ELR (cell line): ENCODE results near the gene YWHAQ.
"Not testable (repeated sequence)": the region's sequence is repeated elsewhere in the genome, so short reads cannot be mapped to it uniquely, and the experiment has no call there.

Experiments
- DNase-seq: peaks from one replicate; pipeline ENCODE4 v3.0.0-alpha.2; 2015; ENCODE audit warnings: low read depth

The YWHAQ gene

DNA sequence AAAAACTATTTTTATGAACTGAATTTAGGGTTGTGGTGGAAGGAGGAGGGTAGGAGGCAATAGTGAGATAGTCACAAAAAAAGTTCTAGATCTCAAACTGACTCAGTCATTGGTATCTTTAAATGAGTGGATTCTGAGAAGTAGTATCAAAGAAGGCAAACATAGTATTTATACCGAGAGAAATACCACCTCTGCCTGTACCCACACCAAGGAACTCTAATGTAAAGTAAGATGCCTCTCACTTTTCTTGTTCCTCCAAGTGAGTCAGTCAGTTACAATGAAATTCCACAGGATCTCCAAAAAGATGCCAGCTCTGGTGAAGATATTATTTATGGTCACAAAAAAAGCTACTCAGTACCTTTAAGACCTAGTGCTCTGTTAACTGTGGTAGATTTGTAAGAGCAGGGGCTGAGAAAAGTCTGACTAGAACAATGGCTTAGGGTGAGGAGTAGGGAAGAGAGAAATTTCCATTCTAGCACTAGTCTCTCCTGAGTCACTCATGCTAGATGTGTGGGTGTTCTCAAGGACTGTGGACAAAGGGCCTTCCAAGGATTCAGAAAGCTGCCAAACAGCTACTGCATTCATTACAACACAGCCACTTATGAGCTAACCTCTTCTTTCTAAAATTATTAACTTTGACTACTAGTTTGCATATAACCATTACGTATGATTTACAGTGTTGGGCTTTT is 36.3 kb downstream of the YWHAQ start:
- peak; percentile 81 for DNase-seq

DNA sequence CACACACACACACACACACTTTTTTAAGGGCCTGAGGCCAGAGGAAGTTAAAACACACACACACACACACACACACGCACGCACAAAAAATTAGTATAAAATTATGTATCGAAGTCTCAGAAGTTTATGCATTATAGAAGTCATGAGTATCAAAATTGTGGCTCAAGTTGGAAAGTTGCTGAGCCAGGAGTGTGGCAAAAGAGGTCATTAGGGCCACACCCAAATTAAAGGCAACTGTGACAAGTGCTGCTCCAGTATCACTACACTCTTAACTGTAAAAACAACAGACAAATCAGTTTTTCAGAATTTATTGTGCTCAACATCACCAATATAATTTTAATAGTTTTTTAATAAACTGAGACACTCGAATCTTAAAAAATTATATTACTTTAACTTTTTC is 36.9 kb downstream of the YWHAQ start:
- DNase-seq = no peak

DNA sequence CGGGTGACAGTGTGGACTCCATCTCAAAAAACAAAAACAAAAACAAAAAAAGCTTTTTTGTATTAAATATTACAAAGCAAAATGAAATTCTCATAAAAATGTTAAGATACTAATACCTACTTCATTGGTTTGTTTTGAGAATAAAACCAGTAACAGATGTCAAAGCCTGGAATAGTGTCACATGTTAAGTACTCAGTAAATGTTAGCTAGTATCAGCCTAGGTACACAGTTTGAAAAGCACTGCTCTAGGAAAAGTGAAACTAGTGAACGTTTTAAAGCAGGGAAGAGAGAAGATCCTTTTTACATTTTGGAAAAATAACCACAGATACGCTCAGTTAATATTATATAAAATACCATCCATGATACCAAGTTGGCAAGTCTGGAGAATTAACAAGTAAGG is 38.1 kb downstream of the YWHAQ start:
- no peak for DNase-seq

DNA sequence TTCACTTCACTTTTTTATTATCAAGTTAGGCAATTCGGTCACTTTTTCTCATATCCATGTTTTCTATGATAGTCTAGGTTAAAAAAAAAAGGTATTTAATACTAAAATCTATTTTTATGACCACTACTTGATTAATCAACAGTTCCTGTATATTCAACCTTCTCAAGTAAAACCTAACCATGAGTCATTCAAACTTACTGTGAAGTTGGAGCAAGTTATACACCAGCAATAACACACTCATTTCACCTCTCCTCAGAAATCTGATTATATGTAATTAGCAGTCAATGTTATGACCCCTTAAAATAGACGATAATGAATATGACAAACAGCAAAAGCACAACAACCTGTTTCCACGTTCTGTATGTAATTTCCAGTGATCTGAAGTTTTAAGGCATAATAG is 40.2 kb downstream of the YWHAQ start:
- peak; percentile 70 for DNase-seq

DNA sequence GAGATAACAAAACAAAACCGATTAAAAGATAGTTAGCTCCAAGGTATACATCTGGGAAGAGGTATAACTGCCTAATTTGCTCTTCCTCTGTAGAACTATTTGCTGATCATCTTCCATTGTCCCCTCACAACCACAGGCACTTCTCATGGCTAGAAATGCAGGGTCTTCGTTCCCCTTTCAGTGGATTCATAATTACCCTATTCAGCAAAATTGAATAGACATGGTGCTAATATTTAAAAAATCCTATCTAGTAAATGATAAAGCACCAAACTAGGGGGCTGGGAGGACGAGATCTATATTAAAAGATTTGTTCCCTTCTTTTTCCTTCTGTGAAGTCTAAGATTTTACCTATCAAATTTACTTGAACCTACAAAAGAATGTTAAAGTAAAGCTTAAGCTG is 44.3 kb downstream of the YWHAQ start:
- no peak for DNase-seq

DNA sequence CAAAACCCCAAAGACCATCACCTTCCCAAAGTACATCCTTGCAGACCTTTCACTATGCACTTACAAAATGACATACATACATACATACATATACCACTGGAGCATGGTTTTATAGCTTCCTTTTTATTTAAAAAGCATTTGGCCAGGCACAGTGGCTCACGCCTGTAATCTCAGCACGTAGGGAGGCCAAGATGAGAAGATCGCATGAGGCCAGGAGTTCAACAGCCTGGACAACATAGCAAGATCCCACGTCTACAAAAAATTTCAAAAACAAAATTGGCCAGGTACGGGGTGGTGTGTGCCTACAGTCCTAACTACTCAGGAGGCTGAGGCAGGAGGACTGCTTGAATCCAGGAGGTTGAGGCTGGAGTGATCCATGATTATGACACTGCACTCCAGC is 45.3 kb downstream of the YWHAQ start:
- no peak for DNase-seq

DNA sequence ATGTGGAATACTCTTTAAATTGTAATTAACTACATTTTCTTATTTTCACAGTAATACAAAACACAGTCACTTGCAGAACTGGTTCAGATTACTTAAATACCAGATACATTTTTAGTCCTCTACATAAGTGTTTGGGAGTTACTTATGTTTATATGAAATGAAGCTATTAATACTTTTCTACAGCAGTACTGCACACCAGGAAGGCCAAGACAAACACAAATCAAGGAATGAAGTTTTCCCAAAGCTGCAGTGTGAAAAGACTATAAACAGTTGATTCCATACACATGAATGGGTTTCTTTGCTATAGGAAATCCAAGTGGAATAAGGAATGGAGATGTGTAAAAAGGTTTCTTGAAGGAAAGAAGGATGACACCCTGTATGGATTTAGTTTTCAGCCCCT is 45.9 kb downstream of the YWHAQ start:
- not testable (repeated sequence) for DNase-seq

DNA sequence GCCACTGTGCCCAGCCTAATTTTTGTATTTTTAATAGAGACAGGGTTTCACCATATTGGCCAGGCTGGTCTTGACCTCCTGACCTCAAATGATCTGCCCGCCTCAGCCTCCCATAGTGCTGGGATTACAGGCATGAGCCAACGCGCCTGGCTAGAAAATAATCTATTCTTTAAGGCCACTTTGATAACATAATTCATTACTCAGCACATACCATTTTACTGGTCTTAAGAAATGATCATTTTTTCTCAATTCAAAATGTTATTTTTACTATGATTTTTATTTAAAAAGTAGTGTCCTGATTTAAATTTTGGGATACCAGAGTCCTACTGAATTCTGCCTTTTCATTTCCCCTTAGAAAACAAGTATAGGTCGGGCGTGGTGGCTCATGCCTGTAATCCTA is 48.2 kb downstream of the YWHAQ start:
- DNase-seq = no peak

DNA sequence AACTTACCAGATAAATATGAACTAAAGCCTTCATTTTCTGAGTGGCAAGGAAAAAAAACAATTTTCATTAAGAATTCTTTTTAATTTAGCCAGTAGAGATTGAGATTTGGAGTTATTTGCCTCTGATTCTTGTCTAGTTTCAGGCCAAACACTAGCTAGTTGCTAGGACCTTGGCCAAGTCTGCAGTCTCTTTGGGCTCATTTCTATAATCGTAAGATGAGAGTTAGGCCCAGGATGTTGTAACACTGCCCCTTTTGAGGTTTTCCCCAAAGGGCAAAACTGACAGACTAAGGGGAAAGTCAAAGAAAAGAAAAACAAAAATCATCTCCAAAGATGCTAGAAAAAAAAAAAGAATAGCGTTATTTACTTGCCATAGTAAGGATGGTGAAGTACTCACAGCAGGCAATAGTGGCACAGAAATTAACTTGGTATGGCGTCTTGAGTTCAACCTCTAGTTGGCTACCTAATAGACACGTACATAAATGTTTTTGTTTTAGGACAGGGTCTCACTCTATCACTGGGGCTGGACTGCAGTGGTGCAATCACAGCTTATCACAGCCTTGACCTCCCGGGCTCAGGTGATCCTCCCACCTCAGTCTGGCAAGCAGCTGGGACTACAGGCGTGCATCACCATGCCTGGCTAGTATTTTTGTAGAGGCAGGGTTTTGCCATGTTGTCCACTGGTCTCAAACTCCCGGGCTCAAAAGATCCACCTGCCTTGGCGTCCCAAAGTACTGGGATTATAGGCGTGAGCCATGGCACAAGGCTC is 52.1 kb downstream of the YWHAQ start:
- DNase-seq = no peak

DNA sequence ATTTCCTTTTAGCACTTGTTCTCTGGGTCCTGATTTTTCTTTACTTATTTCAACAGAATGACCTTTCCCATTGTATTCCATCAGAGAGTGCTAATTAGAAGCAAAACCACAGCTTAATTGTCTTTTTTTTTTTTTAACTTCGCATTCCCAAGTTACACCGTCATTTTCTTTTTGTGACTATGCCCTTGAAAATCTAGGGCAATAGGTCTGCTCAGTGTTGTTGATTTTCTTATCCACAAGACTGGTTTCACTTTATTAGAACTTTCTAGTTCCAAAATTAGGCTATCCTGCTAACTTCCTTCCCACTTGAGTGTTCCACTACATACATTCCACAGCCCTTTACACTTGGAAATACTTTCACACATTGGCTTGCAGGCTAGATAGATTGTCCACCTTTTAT is 56.5 kb downstream of the YWHAQ start:
- no peak for DNase-seq

DNA sequence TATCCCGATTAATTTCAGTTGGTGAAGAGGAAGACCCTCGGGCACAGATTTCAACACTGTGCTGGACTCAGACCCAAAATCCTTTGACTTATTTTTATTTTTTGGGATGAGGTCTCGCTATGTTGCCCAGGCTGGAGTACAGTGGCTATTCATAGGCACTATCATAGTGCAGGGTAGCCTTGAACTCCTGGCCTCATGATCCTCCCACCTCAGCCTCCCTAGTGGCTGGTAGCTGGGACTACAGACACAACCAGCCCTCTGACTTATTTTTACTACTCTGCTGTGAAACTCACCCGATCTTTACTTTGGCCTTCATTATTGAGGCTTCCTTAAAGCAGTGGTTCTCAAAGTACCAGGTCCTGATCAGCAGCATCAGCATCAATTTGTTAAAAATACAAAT is 57.0 kb downstream of the YWHAQ start:
- no peak for DNase-seq

DNA sequence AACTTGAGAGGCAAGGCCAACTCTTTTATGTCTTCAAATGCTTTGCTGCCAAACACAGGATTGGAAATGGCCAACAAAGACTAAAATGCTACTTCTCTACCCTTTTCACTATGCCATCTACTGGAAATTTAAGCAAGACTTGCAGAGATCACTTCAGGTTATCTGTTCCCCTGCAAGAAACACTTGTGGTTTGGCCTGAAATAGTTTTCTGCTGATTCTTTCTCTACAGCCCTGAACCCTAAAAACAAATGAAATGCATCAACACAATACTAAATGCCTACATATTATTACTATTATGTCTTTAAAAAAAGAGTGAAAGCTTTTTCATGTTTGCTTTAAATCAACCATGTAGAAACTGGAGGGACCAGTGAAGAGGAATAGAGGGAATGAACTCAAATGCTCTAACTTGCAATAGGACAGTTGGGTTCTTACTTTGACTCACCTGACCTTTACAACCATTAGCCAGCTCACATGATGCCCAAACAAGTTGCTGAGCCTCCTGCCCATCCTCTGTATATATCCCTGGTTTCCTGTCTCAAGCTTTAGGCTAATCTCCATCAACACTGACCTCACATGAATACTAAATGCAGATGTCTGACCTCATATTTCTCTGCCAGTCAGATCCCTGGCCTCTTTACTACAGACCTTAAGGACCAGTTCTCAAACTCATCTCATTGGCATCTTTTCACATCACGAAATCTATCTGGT is 57.6 kb downstream of the YWHAQ start:
- DNase-seq = peak; percentile 64

DNA sequence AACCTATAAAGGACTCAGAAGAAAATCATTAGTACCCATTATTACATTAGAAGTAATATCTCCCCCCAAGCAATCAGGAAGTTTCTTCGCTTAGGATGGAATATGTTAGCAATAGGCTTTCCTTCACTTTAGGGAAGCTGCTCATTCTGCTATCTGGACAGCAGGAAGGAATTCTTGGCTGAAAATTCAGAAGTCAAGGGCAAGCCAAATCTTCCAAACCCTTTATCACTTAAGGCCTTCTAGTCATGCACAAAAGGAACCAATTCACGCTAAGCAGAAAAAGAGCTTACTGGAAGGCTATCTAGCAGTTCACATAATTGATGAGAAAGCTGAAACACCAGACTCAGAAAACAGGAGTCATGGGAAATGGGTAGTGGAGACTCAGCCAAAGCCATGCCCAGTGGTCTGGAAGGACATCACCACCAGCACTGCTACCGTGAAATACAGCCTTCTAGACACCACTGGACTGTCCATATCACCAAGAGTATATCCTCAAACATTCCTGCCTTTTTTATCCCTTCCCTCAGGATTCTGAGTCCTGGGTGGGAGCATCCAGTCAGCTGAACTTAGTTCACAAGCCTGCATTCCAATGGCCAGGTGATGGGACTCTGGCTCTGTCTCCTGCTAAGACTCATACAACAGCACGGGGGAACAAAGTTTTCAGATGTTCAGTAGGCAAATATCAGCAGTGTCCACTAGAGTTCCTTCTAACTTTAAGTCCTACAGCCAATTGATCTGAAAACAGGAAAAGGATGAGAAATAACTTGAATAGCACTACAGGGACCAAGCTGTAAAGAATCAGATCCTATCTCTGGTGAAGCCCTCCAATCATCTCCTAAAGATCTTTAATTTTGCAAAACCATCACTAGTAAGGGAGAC is 60.4 kb downstream of the YWHAQ start:
- peak; percentile 36 for DNase-seq

DNA sequence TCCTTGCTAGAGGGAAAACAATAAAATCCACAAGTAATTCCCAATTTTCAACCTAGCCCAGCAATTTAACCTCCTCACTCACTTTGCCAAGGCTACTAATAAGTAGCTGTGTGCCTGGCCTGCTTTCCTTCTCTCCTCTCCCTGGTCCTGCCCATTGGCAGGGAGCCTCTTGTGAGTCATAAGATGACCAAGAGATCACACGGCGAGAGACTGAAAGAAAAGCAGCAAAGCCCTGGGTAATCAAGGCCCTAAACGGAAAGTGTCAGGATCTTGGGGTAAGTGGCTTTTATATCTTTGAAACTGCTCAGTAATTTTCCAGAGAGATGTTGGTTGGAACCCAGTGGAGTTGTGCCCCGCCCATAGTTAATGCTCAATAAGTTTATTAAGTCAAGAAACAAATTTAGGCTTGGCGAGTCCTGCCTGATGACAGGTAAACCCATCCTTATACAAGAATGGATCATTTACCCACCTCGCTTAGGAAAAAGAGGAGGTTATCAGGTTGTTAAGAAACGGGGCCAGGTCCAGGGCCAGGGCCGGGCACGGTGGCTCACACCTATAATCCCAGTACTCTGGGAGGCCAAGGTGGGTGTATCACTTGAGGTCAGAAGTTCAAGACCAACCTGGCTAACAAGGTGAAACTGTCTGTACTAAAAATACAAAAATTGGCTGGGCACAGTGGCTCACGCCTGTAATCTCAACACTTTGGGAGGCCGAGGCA is 65.2 kb downstream of the YWHAQ start:
- DNase-seq = peak; percentile 94

DNA sequence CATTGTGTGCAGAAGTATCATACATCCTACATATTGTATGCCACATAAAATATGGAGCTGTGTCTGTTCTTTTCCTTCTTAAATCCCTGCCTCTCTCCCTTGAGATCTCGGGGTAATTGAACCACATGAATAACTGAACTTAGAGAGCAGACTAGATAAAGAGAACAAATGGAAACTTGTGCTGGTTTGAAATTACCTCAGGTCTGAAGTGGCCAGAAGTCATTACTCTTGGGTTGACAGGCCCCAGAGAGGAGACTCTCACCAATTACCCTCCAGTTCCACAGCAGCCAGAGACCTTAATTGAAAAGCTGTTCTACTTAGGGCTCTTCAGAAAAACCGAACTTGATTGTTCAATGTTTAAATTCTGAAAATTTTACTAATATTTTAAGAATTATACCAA is 70.2 kb downstream of the YWHAQ start:
- no peak for DNase-seq

DNA sequence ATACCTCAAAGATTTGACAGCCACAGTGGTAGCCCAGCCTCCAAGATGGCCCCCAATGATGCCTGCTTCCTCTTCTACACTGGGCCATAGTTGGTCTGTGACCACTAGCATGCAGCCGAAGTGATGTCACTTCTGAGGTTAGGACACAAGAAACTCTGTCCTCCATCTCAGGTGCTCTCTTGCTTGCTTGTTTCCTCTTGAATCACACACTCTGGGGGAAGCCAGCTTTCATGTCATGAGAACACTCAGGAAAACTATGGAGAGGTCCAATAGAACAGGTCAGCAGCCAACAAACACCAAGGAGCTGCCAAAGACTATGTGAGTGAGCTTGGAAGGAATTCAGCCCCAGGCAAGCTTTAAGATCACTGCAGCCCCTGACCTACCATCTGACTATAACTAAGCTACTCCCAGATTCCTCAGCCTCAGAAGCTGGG is 71.8 kb downstream of the YWHAQ start:
- DNase-seq = peak; percentile 98

DNA sequence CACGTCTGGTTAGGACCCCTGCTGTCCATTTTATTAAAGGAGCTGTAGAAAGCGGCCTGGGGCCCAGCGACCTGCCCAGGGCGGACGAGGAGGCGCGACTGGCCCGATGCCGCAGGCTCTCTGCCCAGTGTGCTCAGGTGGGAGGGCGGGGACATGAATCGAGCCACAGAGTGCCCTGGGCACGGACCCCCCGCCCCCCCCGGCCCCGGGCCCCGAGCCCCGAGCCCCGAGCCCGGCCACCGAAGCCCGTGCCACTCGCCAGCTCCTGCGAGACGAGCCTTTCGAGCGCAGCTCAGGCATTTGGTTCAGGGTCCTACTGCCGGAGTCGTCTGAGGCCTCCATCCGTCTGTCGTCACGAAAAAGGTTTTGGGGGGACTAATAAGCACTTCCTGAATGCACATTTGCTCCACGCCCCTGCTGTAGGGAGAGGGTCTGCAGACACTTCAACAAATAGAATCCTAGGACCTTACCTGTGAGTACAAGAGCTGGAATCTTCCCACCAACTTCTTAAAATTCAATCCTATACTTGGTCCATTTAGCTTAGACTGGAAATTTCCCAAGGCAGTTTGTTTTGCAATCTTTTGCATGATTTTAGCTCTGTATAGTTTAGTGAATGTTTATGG is 74.6 kb downstream of the YWHAQ start:
- peak; percentile 44 for DNase-seq

DNA sequence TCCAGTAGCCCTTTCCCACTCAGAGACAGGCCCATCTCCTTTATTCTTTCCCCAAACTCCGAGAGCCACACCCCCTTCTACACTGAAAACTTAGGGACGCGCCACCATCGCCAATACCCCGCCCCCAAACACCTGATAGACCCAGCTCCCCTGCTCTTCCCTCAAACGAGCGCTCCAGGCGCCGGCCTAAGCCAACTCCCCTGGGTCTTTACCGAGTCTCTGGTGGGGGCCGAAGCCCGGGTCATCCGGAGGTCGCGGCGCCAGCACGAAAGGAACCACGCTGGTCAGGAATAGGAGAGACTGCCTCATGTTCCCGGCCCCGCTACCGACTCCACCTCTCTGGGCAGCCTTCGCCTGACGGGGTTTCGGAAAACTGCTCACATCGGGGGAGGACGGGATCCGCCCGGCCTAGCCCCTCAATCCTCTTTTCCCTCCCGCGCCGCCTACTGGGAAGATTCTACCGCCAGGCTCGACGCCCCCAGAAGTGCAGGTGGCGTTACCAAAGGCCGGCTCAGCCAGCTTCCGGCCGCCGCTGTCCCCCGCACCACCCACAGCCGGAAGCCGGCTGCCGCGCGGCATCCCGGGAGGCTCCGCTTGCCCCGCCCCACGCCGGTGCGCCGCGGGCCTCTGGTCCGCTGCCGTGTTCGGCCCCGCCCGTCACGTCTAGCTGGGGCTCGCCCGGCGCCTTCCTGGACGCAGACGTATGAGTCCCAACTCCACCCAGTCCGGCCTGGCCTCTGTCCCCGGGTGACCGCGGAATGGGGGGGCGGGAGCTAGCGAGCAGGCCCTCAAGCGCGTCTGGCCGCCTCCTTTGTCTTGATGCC is 75.3 kb downstream of the YWHAQ start, which contains the start of gene ADAM17:
TSS of gene ADAM17 (minus strand) at position 534 of the 824 bp plus-strand sequence. CDS start at position 309, 225 bp downstream.
- DNase-seq = peak; percentile 96

DNA sequence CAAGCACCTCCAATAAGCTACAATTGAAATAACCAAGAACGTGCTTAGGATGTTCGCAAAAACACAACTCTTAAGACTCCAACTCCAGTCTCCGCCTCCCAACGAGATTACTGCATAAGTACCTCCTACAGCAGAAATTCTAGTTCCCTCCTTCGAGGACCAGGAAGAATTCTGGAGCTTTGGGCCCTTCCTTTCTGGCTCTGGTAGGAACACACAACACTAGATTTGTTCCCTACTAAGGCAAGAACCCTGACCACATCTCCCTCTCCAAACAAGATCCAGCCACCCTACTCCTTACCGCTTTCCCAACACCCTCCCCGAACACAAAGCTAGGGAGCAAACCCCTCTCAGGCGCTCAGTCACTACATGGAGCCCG is 75.9 kb downstream of the YWHAQ start:
- peak; percentile 84 for DNase-seq
